ENCODE data around the gene CYB5D1. TPM values are rescaled to one million over a fixed set of nuclear protein-coding genes. Genes with fewer than 3 reads are reported as not detected.

CYB5D1 gene
- total RNA-seq, 1 experiment from 2014 or later, result 18.7 TPM

DNA sequence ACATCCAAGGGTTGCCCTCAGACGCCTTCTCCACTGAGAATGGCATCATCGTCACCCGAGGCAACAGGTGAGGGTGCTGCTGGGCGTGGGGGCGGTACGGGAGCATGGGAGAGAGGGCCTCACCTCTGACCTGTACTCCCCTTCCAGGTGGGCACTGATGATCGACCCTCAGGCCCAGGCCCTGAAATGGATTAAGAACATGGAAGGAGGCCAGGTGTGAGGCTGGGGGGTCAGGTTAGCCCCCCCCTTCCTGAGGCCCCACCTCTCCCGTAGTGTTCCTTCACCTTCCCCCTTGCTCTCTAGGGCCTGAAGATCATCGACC is 40.2 kb upstream of the CYB5D1 start:
- H3K9me3 ChIP-seq (ENCODE audit: low read depth, low read length, poor library complexity, severe bottlenecking), result no peaks in the 10 kb centered on the region
- TF ChIP-seq, protein P1, sequence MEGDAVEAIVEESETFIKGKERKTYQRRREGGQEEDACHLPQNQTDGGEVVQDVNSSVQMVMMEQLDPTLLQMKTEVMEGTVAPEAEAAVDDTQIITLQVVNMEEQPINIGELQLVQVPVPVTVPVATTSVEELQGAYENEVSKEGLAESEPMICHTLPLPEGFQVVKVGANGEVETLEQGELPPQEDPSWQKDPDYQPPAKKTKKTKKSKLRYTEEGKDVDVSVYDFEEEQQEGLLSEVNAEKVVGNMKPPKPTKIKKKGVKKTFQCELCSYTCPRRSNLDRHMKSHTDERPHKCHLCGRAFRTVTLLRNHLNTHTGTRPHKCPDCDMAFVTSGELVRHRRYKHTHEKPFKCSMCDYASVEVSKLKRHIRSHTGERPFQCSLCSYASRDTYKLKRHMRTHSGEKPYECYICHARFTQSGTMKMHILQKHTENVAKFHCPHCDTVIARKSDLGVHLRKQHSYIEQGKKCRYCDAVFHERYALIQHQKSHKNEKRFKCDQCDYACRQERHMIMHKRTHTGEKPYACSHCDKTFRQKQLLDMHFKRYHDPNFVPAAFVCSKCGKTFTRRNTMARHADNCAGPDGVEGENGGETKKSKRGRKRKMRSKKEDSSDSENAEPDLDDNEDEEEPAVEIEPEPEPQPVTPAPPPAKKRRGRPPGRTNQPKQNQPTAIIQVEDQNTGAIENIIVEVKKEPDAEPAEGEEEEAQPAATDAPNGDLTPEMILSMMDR (conservative IDR thresholded peaks at IDR 0.05; ENCODE audit: low read depth, low read length), result no peak
- no peak for TF ChIP-seq EZH2 (IDR thresholded peaks at IDR 0.05; ENCODE audit: borderline replicate concordance, low read depth, low read length, poor library complexity, severe bottlenecking)
- no peak overlapping the region for H3K27ac ChIP-seq (ENCODE audit: low read depth, low read length, poor library complexity, severe bottlenecking)
- no peak overlapping the region for H3K4me3 ChIP-seq (ENCODE audit: low read depth, low read length, poor library complexity, severe bottlenecking)
- no peaks in the 10 kb centered on the region for H3K4me1 ChIP-seq (ENCODE audit: insufficient read depth, low read length, poor library complexity, severe bottlenecking)
- no peaks in the 10 kb centered on the region for H3K36me3 ChIP-seq (ENCODE audit: insufficient read depth, low read length, poor library complexity, severe bottlenecking)
- intact Hi-C loops (cut with micrococcal nuclease; ENCODE audit: unreplicated experiment), result no loop called here
- DNase-seq (ENCODE audit: low spot score), result no peak
- ChIA-PET CTCF (no interaction called here), POLR2A (ENCODE audit: low non-redundant PET) (no interaction called here)
- H3K27me3 ChIP-seq (replicated peaks; ENCODE audit: insufficient read depth, low read depth, low read length, poor library complexity), result no peaks in the 10 kb centered on the region
- BruUV-seq (replicated peaks), result no TSS peak

DNA sequence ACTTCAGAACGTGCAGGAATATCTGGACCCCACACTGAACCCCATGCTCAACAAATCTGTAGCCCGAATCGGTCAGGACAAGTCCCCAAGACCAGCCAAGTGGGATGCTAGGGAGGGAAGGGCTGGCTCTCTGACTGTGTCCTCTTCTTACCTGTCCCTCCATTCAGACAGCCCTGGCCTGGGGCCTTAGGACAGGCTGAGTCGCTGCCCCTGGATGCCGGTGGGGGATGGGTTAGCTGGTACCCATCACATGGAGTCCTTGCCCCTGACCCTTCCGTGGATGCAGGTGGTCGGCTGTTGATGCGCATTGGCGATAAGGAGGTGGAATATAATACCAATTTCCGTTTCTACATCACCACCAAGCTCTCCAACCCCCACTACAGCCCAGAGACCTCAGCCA is 39.8 kb upstream of the CYB5D1 start:
- DNase-seq (ENCODE audit: low spot score), result no peak
- no TSS peak for BruUV-seq (replicated peaks)
- no peak overlapping the region for H3K27ac ChIP-seq (ENCODE audit: low read depth, low read length, poor library complexity, severe bottlenecking)
- intact Hi-C loops (cut with micrococcal nuclease; ENCODE audit: unreplicated experiment), result no loop called here
- no peak overlapping the region for H3K4me3 ChIP-seq (ENCODE audit: low read depth, low read length, poor library complexity, severe bottlenecking)
- ChIA-PET POLR2A (ENCODE audit: low non-redundant PET) (no interaction called here), CTCF (no interaction called here)
- no peaks in the 10 kb centered on the region for H3K4me1 ChIP-seq (ENCODE audit: insufficient read depth, low read length, poor library complexity, severe bottlenecking)
- no peaks in the 10 kb centered on the region for H3K36me3 ChIP-seq (ENCODE audit: insufficient read depth, low read length, poor library complexity, severe bottlenecking)
- no peaks in the 10 kb centered on the region for H3K27me3 ChIP-seq (replicated peaks; ENCODE audit: insufficient read depth, low read depth, low read length, poor library complexity)
- H3K9me3 ChIP-seq (ENCODE audit: low read depth, low read length, poor library complexity, severe bottlenecking), result no peaks in the 10 kb centered on the region
- no peak for TF ChIP-seq EZH2 (IDR thresholded peaks at IDR 0.05; ENCODE audit: borderline replicate concordance, low read depth, low read length, poor library complexity, severe bottlenecking)
- TF ChIP-seq, protein P1 (conservative IDR thresholded peaks at IDR 0.05; ENCODE audit: low read depth, low read length), result no peak

DNA sequence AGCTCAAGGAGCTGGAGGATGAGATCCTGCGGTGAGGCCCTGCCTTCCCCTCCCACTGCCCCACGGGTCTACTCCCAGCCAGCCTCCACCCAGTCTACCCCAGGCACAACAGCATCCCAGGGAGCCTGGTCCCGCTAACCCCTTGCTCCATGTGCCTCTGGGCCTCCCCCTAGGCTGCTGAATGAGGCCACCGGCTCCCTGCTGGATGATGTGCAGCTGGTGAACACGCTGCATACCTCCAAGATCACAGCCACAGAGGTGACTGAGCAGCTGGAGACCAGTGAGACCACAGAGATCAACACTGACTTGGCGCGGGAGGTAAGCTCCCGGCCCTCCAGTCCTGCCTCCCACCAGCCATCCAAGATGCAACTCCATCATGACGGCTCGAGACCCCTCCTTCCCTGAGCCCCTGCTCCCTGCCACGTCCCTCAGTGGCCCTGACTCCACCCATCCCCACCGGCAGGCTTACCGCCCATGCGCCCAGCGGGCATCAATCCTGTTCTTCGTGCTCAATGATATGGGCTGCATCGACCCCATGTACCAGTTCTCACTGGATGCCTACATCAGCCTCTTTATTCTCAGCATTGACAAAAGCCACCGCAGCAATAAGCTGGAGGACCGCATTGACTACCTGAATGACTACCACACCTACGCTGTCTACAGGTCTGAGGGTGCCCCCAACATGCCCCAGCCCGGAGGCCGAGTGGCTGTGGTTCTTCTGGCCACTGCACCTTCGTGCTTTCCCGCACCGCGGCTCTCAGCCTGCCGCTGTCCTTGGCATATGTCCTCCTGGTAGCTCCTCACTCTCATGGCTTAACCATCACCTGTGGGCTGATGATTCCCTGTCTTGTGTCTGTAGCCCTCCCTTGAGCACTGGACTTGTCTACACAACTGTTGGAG is 38.8 kb upstream of the CYB5D1 start:
- TF ChIP-seq, protein P1 (conservative IDR thresholded peaks at IDR 0.05; ENCODE audit: low read depth, low read length), result no peak
- no peak for TF ChIP-seq EZH2 (IDR thresholded peaks at IDR 0.05; ENCODE audit: borderline replicate concordance, low read depth, low read length, poor library complexity, severe bottlenecking)
- intact Hi-C loops (cut with micrococcal nuclease; ENCODE audit: unreplicated experiment), result no loop called here
- ChIA-PET CTCF (no interaction called here), POLR2A (ENCODE audit: low non-redundant PET) (no interaction called here)
- Histone ChIP-seq H3K27ac (ENCODE audit: low read depth, low read length, poor library complexity, severe bottlenecking) (no peak overlapping the region), H3K36me3 (ENCODE audit: insufficient read depth, low read length, poor library complexity, severe bottlenecking) (no peaks in the 10 kb centered on the region), H3K9me3 (ENCODE audit: low read depth, low read length, poor library complexity, severe bottlenecking) (no peaks in the 10 kb centered on the region), H3K27me3 (replicated peaks; ENCODE audit: insufficient read depth, low read depth, low read length, poor library complexity) (no peaks in the 10 kb centered on the region), H3K4me1 (ENCODE audit: insufficient read depth, low read length, poor library complexity, severe bottlenecking) (no peaks in the 10 kb centered on the region), H3K4me3 (ENCODE audit: low read depth, low read length, poor library complexity, severe bottlenecking) (no peak overlapping the region)
- no TSS peak for BruUV-seq (replicated peaks)
- no peak for DNase-seq (ENCODE audit: low spot score)
